HG03097 (cell line): ENCODE data around the gene KAZN.

Experiments
- ATAC-seq: cut with Tn5 transposase; IDR thresholded peaks from one replicate; pipeline ENCODE4 v1.9.1; 2021; ENCODE audit not compliant: unreplicated experiment, low FRiP score

KAZN gene

DNA sequence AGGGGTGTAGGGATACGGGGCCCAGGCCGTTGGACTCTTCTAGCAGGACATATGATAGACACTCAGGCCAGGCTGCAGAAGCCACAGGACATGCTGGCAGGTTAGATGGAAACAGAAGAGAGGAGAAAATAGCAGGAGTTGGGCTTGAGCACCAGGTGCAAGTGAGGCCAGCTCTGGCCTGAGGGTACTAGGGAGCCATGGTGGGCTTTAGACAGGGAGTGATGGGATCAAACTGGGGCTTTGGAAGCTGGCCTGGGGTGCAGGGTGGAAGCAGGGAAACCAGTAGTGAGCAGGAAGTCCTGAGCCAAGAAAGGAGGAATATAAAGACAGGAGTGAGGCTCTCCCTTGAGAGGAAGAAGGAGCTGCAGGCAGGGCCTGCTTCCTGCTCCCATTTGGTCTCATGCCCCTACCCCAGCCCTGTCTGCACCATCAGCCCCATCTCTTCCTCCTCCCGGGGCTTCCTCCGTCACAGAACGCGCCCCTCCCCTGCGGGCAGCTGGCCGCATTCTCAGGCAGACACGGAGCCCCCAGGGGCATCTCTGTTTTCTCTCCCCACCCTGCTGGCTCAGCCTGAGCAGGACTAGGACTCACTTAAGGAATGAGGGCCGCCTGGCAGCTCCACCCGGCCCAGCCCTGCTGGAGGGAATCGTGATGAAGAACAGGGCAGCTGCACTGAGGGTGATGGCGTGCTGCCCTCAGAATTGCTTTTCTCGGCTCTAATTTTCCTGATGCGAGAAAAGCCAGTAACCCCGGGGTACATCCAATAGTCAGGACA is 389.5 kb downstream of the KAZN start:
- ATAC-seq: no peak

DNA sequence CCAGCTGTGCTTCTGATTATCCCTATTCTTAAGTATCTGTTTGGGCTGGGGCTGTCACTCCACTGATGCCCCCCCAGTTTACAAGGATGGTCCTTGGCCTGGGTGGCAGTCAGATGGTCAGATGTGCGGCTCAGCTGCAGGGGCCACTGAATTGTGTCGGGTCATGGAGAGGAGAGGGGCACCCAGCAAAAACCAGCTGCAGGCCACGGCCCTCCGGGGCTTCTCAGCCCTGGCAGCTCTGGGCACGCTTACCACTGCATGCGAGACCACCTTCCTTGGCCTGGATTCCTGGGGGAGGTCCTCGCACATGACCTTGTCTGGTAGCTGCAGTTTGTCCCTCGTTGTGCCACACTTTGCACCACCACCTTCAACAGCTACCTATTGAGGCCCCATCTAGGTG is 390.2 kb downstream of the KAZN start:
- no peak for ATAC-seq

DNA sequence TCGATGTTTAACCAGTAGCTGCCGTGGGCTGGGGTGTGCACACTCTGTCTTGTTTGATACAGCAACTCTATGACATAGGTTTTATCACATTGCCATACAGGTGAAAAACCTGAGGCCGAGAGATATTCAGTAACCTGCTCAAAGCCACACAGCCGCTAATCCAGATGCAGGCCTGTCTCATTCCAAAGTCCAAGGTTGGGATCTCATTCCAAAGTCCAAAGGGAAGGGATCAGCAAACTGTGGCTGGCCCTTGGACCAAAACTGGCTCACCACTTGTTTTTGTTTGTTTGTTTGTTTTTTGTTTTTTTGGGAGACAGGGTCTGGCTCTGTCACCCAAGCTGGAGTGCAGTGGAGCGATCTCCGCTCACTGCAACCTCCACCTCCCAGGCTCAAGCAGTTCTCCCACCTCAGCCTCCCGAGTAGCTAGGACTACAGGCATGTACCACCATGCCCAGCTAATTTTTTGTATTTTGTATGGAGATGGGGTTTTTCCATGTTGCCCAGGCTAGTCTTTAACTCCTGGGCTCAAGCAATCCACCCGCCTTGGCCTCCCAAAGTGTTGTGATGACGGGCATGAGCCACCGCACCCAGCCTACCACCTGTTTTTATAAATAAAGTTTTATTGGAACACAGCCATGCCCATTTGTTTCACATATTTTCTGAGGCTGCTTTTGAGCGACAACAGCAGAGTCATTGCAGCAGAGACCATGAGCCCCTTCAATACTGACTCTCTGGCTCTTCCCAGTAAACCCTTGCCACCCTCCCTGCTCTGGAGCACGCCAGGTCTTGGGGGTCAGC is 391.6 kb downstream of the KAZN start:
- no peak for ATAC-seq

DNA sequence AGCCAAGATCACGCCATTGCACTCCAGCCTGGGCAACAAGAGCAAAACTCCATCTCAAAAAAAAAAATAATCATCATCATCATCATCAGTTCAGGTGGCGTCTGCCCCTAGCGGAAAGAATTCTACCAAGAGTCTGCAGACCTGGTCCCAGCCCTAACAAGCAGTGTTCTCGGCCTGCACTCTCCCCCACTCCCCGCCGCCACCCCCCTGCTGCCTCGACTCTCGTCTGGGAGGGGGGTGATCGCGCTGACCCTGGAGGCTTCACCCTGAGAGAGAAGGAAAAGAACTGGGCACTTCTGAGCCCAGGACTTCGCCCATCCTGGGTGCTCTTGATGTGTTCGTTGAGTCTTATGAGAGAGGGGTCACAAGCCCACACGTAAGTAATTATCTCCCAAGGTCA is 394.9 kb downstream of the KAZN start:
- ATAC-seq: no peak

DNA sequence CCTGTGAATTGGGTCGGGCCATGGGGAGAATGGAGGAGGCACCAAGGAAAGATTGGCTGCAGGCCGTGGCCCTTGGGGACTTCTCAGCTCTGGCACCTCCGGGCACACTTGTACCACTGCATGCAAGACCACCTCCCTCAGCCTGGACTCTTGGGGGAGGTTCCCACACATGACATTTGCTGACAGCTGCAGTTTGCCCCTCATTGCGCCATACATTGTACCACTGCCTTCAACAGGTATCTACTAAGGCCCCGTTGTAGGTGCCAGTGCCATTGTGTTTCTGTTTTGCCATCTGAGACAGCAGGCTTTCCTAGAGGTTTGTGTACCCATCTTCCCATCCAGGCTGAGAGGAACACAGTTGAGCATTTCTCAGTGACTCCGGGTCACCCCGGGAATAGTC is 395.7 kb downstream of the KAZN start:
- ATAC-seq: no peak

DNA sequence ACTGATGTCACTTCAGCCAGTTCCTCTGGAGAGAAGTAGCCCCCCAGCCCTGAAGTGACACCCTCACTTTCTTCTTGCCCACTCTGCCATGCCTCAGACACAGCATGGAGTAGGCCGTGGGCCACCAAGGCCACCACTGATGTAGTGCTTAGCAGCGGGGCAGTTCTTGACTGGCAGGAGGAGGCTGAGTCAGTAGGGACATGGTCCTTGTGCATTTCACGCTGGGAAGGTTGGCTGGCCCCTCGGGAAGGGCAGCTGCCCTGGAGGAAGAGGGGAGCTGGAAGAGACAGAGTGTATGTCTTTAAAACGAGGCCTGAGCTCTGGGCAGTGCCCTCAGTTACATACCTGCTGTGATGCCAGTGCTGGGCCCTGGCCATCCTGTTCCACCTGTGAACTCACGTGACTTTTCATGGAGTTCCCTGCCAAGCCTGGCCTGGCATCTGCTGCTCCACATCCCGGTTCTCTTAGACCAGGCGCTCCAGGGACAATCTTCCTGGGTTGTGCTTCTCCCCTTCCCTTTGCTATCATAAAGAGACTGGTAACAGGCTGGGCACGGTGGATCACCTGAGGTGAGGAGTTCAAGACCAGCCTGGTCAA is 396.5 kb downstream of the KAZN start:
- ATAC-seq: no peak

DNA sequence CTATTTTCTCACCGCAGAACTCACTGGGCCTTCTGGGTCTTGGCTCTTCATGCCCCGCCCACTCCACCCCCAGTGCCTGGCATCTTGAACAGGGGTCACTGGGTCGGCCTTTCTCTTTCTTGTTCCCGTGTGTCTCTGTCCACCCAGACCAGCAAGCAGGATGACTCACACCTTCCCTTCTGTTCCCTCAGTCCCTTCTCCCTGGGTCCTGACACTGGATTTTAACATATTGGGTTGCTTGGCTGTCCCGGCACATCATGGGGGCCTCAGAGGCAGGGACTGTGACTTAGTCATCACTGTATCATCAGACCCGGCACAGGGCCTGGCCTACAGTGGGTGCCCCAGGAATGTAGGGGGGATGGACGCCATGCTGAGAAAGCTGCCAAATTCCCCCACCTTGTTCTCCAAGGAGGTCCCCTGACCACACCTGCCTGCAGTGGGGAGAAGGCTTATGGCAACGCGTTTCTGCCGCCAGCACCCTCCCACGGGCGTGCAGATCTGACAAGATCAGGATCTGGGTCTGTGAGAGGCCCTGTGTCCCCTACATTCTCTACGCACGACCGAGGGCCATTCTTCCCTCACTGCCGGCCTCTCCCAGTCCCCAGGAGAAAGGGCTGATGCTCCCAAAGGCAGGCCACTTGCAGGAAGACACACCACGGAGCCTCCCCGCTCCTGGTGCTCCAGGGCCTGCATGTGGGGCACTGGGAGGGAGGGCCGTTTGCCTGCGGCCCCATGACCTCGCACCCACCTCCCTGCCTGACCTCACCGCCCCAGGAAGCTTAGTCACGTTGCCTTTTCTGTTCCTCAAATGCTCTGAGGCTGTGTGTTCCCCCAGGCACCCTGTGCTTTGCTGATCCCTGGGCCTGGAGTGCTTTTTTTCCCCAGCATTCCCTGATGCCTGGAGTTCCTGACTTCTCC is 397.9 kb downstream of the KAZN start:
- no peak for ATAC-seq

DNA sequence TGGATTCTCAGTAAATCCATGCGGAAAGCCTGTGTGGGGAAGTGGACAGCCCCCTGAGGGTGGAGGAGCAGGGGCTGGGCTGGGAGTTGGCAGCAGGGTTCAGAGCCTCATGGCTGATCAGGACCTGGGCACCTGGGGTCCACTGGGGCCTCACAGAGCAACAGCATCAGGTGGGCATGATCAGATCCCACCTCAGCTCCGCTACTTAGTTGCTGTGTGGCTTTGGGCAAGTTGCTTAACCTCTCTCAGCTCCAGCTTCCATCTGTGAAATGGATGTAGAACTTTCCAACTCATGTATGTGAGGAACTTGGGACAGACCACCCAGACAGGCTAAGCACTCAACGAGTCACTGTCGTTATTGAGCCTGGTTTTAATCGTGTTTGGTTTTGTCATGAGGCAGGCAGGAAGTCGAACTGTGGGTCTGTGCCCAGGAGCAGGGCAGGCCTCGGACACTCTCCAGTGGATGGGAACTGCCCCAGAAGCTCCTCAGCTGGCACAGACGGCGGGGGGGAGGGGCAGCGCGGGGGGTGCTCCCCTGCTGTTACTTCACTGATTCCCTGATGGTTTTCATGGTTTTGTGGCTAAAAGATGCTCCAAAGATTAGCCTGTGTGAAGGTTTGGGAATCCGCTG is 399.3 kb downstream of the KAZN start:
- ATAC-seq: no peak

DNA sequence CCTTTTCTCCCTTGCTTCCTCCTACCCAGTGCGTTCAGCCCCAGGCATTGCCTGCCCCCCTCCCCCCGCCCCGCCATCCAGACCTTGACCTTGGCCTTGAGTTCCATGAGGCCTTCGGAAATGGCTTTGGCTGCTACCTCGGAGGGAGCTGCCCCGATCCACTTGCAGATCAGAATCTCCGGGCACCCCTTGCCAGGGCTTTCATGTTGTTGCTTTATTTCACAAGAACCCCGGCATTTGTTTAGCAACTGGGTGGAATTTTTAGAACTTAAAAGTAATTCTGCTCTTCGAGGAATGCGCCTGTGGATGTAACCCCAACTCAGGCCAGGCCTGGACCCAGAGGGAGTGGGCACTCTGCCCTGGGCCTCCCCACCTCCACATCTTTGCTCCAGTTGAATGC is 401.0 kb downstream of the KAZN start:
- ATAC-seq: no peak

DNA sequence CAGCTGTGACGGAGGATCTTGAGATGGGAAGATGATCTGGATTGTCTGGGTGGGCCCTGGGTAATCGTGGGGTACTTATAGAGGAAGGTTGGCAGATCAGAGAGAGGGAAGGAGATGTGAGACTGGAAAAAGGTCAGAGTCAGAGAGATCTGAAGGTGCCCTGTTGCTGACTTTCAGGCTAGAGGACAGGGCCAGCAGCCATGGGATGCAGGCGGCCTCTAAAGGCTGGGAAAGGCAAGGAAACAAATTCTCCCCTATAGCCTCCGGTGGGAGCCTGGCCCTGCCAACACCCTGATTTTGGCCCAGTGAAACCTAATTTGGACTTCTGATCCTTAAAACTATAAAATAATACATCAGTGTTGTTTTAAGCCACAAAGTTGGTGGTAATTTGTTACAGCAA is 401.5 kb downstream of the KAZN start:
- ATAC-seq: no peak

DNA sequence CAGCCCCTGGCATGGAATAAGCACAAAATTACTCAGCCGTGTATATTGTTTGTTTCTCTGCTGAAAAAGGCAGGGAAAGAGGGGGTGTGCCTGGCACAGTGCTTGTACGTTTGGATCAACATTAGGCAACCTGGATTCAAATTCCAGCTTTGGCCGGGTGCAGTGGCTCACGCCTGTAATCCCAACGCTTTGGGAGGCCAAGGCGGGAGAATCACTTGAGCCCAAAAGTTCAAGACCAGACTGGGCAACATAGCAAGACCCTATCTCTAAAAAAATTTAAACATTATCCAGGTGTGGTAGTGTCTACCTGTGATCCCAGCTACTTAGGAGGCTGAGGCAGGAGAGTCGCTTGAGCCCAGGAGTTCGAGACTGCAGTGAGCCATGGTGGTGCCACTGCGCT is 402.2 kb downstream of the KAZN start:
- no peak for ATAC-seq

DNA sequence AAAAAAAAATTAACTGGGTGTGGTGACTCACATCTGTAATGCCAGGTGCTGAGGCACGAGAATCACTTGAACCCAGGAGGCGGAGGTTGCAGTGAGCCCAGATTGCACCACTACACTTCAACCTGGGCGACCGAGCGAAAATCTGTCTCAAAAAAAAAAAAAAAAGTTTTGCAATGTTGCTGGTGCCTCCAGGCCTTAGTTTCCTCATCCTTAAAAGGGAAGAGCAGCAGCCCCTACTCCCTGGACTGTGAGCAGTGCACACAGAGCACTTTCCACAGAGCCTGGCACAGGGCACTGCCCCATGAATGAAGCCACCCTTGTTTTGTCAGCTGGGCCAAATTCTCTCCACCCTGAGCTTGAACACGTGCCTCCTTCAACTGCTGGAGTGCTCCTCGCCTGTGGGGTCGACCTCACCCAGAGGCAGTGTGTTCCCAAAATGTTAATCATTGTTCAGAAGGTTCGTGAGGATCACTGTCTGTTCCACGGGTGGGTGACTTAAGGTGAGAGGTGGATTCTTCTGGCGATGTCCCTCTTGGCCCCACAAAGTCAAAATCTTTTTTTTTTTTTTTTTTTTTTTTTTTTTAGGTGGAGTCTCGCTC is 402.9 kb downstream of the KAZN start:
- no peak for ATAC-seq

DNA sequence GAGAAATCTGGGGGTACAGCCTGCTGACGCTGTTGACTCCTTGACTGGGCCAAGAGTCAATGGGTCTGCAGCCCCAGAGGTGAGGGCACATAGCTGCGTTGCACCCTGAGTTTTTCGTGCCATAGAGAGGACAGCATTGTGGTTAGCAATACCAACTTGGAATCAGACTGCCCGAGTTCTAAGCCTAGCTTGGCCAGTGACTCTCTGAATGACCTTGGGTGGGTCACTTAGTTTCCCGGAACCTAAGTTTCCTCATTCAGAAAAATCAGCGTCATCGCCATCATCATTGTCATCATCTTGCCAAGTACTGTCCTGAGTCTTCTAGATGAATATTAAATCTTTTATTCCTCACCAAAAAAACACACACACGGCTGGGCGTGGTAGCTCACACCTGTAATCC is 403.8 kb downstream of the KAZN start:
- no peak for ATAC-seq

DNA sequence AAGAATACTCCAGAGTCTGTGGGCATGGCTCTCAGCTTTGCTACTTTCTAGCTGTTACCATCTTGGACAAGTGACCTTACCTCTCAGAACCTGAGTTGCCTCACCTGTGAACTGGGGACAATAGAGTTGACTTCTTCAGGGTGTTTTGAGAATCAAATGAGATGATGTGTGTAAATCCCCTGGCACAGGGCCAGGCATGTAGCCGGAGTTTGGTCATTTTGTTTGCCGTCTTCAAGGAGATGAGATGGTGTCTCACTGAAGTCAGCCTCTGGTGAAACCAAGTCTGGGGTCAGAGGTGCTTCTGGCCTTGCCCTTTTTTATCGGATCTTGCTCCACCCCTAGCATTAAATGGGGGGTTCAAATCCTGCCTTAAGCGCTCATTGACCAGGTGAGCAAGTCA is 405.9 kb downstream of the KAZN start:
- ATAC-seq: no peak

DNA sequence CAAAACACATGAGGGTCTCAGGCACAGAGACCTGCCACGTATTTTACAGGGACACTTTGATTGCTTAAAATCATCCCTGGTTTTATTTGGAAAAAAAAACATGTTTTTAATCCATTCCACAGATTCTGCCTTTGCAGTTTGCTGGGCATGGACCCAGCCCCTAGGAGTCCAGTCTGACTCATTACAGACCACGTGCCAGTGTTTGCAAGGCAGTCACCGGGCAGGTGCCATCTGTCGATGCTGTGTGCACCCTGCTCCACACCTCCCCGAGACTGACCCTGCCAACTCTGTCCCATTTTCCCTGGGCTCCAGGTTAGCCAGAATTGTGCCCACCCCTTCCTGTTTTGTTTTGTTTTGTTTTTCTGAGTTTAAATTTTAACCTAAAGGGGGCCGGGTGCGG is 406.6 kb downstream of the KAZN start:
- ATAC-seq: no peak

DNA sequence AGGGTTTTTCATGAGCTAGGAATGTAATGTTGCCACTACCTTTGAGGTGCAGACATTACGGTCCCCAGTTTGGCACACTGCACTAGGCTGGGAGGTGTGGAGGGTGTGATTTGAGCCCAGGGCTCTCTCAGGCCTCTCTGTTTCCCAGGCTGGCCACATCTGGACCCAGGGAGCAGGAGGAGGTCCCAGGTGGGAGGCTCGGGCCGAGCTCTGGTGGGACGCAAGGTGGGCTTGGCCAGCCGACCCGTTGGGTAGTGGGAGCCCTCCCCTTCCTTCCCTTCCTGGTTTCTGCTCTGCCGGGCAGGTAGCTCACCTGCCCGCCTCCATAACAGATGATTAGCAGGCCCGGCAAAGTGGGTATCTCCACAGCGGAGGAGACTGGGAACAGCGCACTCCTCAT is 408.9 kb downstream of the KAZN start:
- no peak for ATAC-seq

DNA sequence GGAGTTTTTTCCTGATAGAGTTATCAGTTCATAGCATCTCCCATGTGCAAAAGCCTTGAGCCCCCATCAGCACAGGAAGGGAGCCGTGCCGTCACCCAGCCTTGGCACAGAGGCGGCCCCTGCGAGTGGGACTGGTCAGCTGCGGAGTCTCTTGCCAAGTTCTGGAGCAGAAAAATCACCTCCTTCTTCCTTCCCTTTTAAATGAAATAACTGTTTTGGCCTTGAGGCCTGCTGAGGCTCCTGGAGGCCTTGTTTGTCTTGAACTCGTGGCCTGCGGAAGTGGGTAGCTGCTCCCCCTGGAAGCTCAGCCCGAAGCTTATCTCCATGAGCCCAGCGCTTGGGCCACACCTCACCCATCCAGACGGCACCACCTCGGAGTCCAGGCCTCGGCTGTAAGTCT is 409.4 kb downstream of the KAZN start:
- no peak for ATAC-seq

DNA sequence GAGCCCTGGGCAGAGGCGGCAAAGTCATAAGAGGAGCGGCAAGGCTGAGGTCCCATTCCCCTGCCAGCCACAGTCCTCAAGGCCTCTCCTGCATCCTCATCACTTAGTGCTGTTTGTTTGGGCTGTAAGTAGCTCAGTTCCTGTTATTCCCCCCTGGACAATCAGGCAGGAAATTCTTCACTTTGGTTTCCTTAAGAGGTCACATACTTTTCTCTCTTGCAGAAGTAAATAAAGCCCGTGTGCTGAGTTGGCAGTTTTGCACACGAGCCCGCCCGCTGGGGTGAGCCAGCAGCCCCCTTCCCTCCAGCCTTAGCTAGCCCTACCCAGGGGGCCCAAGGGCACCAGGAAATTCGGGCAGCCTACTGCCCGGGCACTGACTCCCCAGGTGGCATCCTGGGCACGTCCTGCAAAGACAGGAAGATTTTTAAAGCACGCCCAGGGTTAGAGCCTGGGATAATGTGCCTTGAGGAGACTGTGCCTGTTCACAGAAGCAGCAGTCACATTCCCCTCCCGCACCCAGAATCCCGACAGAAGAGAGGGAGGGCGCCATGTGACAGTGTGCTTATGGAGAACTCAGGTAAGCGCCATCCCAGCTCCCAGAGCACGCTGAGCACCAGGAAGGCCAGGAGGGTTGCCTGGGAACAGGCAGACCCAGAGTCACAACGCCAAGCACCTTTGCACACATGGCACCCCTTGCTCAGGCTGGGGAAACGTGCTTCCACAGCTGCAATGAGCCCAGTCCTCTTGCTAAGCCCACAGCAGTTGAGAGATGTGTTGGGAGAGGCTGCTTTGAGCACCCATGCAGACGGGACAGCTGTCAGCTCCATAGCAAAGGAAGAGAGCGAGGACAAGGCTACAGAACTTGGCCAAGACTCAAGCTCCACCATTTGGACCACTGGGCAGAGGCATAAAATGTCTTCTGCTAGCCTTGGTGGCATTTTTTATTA is 410.6 kb downstream of the KAZN start:
- no peak for ATAC-seq

DNA sequence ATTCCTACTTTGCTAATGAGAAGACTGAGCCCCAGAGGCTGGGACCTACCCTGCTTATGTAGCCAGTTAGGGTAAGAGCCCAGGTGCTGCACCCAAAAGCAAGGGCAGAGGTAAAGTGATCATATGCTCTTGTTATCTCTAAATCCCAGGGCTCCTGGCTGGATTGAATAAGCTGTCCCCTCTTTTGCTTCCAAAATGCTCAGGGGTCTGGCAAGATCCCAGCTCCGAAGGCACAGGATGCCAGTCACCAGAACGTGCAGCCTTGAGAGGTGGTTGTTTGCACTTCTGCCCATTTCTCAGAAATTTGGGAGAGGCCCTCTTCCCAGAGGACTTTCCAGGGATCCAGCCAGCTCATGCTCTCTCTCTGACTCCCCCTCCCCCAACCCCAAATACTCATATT is 412.7 kb downstream of the KAZN start:
- ATAC-seq: no peak
